Measurements from ENCODE around the gene HYKK. TPM values are rescaled to one million over a fixed set of nuclear protein-coding genes. Genes with fewer than 3 reads are reported as not detected.

The HYKK gene
- total RNA-seq, 1 experiment from 2014 or later: 3.1 TPM

GRCh38 chr15:78507831-78508160 is 419 bp downstream of the HYKK start:
- Histone ChIP-seq H2BK12ac (ENCODE audit: insufficient read length, low read depth, low read length) (no peak overlapping the region), H3K18ac (ENCODE audit: insufficient read length, low read depth, low read length) (no peak overlapping the region), H2BK120ac (ENCODE audit: low read depth, low read length, poor library complexity, severe bottlenecking) (no peak overlapping the region), H3K9ac (ENCODE audit: extremely low read depth, insufficient read length, low read length) (peak overlapping the region; percentile 59), H3K27ac (ENCODE audit: insufficient read length, low read depth, low read length) (no peak overlapping the region), H3K56ac (ENCODE audit: insufficient read length, low read depth, low read length) (no peak overlapping the region), H3K79me1 (ENCODE audit: insufficient read depth, low read depth, low read length, poor library complexity, severe bottlenecking) (no peaks in the 10 kb centered on the region), H2BK20ac (ENCODE audit: low read depth, low read length, poor library complexity, severe bottlenecking) (no peak overlapping the region), H3K23ac (ENCODE audit: insufficient read length, low read depth, low read length) (no peak overlapping the region), H3T11ph (ENCODE audit: low read length) (no peak overlapping the region), H2BK15ac (ENCODE audit: low read depth, low read length) (no peak overlapping the region), H3K23me2 (ENCODE audit: insufficient read length, low read depth, low read length, poor library complexity, severe bottlenecking) (peaks cover 10% of the 10 kb centered on the region), H2BK5ac (ENCODE audit: insufficient read length, low read length) (no peak overlapping the region), H3K4me1 (ENCODE audit: insufficient read depth, low read length) (no peaks in the 10 kb centered on the region; the same call in 1 of the 2 replicates), H3K9me3 (ENCODE audit: control insufficient read depth, low read depth, low read length) (no peaks in the 10 kb centered on the region), H3K27me3 (ENCODE audit: insufficient read depth, low read length) (peaks cover 5% of the 10 kb centered on the region; the same call in 1 of the 2 replicates), H4K91ac (ENCODE audit: insufficient read length, low read depth, low read length) (no peak overlapping the region), H4K5ac (ENCODE audit: insufficient read length, low read depth, low read length) (no peak overlapping the region), H2AK5ac (ENCODE audit: insufficient read length, low read length) (no peak overlapping the region), H4K8ac (replicated peaks; ENCODE audit: insufficient read length, low read depth, low read length) (no peak overlapping the region), H3K14ac (ENCODE audit: insufficient read depth, low read length) (peak overlapping the region; percentile 81; the same call in 1 of the 2 replicates), H3K4ac (ENCODE audit: low read depth, low read length) (no peak overlapping the region), H2AFZ (ENCODE audit: low read length) (no peak overlapping the region), H3K4me2 (ENCODE audit: insufficient read depth, insufficient read length, low read length) (peak overlapping the region; percentile 95), H4K20me1 (ENCODE audit: control insufficient read depth, insufficient read depth, insufficient read length) (no peaks in the 10 kb centered on the region), H3K79me2 (ENCODE audit: insufficient read depth, low read length) (no peaks in the 10 kb centered on the region)
- Mint-ChIP-seq H3K36me3 (ENCODE audit: insufficient read depth in 1 of 3, low read depth in 3 of 3) (no peaks in the 10 kb centered on the region), H3K9me3 (peaks cover 0 to 5% of the 10 kb centered on the region in 2 experiments; a peak in 3 of 5 replicates), H3K4me3 (peak overlapping the region; percentile 71 to 91), H3K27me3 (ENCODE audit: low read depth) (peaks cover 28% of the 10 kb centered on the region), H3K27ac (no peak overlapping the region), H3K4me1 (peaks cover 8 to 9% of the 10 kb centered on the region in 2 experiments)
- no peak for TF ChIP-seq CTCF (conservative IDR thresholded peaks at IDR 0.05)
- DNase-seq: no peak
- no CpG with 5 or more reads among the region's 13 CpGs for WGBS (ENCODE audit: extremely low coverage, insufficient read length, low lambda C conversion rate)
